Gastroesophageal sphincter (tissue), 4 donors: ENCODE data around the gene EVA1A. TPM values are rescaled to one million over a fixed set of nuclear protein-coding genes. Genes with fewer than 3 reads are reported as not detected.

Experiments used
- ATAC-seq: fragments of 150-250 bp; one replicate; pipeline ENCODE4 v1.9.1; 2016; ENCODE audit warnings: mild to moderate bottlenecking, moderate library complexity
- H3K27ac ChIP-seq, 4 donors: fragments of 200-600 bp; sonication (generic) in 3 of 4; 1 replicate in 3 of 4; 2 replicates in 1 of 4; pipeline ENCODE4 v1.5.1; 2016 to 2019
- H3K27me3 ChIP-seq: fragments of 200-600 bp; sonication (generic); one replicate; pipeline ENCODE4 v1.5.1; 2019
- H3K36me3 ChIP-seq, 2 donors: fragments of 200-600 bp; sonication (generic); one replicate each; pipeline ENCODE4 v1.5.1; 2019; ENCODE audit warnings: control low read depth in 1 of 2
- H3K4me1 ChIP-seq, 3 donors: fragments of 200-600 bp; sonication (generic); 1 replicate in 2 of 3; 2 replicates in 1 of 3; pipeline ENCODE4 v1.5.1; 2016 to 2019; ENCODE audit warnings: control low read depth in 2 of 3
- H3K4me3 ChIP-seq, 2 donors: fragments of 200-600 bp; sonication (generic); one replicate each; pipeline ENCODE4 v1.5.1; 2019; ENCODE audit warnings: mild to moderate bottlenecking in 1 of 2, moderate library complexity in 1 of 2
- H3K9me3 ChIP-seq, 3 donors: fragments of 200-600 bp; sonication (generic); one replicate each; pipeline ENCODE4 v1.5.1; 2017 to 2019; ENCODE audit warnings: control low read depth in 2 of 3
- EP300 ChIP-seq: sonication (generic); formaldehyde crosslinking; IDR thresholded peaks from one replicate; pipeline ENCODE4 v1.6.1; 2017; ENCODE audit warnings: antibody characterized with exemption, mild to moderate bottlenecking
- POLR2A ChIP-seq, 2 donors: fragments of 450-650 bp; IDR thresholded peaks; one replicate each; pipeline ENCODE4 v1.6.1; 2017; ENCODE audit warnings: antibody characterized with exemption in 2 of 2, mild to moderate bottlenecking in 2 of 2, moderate library complexity in 1 of 2
- WGBS, 2 donors: methylation state at CpG; one replicate each; pipeline ENCODE4 v1.1.5; 2018; ENCODE audit warnings: low coverage in 1 of 2; 5-methylcytosine and 5-hydroxymethylcytosine counted together
- small RNA-seq, 4 donors: library from RNA; depleted of rRNA; stranded (forward); fragments of <200 nt; gene quantifications; one replicate each; pipeline ENCODE3, GENCODE V24; 2016
- total RNA-seq, 4 donors: library from RNA; depleted of rRNA; stranded (reverse); fragments of >200 nt; gene quantifications; one replicate each; pipeline ENCODE4 v1.1.0, GENCODE V29; 2016

The EVA1A gene
- total RNA-seq, 4 donors from 2014 or later, result 0.74 TPM; not detected in 3

DNA sequence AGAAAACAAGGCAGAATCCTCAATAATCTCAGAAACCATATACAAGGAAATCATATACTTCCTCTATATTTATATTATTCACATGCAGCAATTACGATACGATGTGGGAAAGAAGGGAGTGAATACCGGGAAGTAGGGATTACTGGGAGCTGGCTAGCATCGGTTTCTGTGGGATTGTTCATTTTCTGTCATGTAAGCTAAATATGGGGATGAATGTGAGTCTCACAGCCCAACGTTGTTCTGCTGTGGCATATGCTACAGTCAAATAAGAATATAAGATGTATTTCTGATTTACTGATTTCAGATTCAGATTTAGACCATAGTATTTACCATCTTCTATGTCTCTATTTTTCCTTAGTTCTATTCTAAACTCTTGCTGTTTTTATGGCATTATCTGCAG is 113.6 kb downstream of the EVA1A start:
- Histone ChIP-seq H3K9me3 (peaks cover 0 to 8% (median 4%) of the 10 kb centered on the region in 3 donors), H3K36me3 (no peaks in the 10 kb centered on the region), H3K27ac (no peak overlapping the region), H3K4me3 (no peak overlapping the region), H3K4me1 (no peaks in the 10 kb centered on the region), H3K27me3 (no peaks in the 10 kb centered on the region)
- no peak for TF ChIP-seq EP300
- TF ChIP-seq POLR2A (IDR thresholded peaks at IDR 0.05), result no peak
- WGBS, 2 donors, result 75 to 81% methylated on average over 5 of the region's 5 CpGs
- no peak for ATAC-seq

Small RNA genes lying within 50 kb of the gene (small RNA-seq; reads per million reads assigned to genes)
- 0 reads per million in 4 donors for gene RF01233

Other genes with a start within 250 kb of the EVA1A start
- gene MRPL19, start 85.8 kb upstream of the EVA1A start, total RNA-seq, result 10 to 100 TPM; 33.4 to 54.5 (median 50.5) TPM
- gene GCFC2, start 150.0 kb upstream of the EVA1A start, total RNA-seq, result 10 to 100 TPM; 14.2 to 33.6 (median 22.8) TPM